Frontal cortex (tissue), 4 donors: Measurements from ENCODE around the gene JKAMP. TPM values are rescaled to one million over a fixed set of nuclear protein-coding genes. Genes with fewer than 3 reads are reported as not detected.

ENCODE experiments used
- DNase-seq, 2 donors: peaks; one replicate each; pipeline ENCODE4 v3.0.0; 2012; ENCODE audit warnings: low spot score in 2 of 2
- FAIRE-seq: peaks from 2 replicates; lab custom pipeline; 2012; peaks lifted over from hg19 to GRCh38; lab: Jason Lieb, UNC
- total RNA-seq: library from RNA; depleted of rRNA; stranded (reverse); fragments of >200 nt; gene quantifications from one replicate; pipeline ENCODE4 v1.2.3, GENCODE V29; 2014
- donor health status: control.
- donor health status: control.
- donor health status: control.

Gene JKAMP
- total RNA-seq, 1 donor from 2014 or later = 57.5 TPM

- FAIRE-seq = no peak
- DNase-seq = no peak
Observed at GRCh38 chr14:59478540-59478939, 5.8 kb upstream of the JKAMP start.

DNA sequence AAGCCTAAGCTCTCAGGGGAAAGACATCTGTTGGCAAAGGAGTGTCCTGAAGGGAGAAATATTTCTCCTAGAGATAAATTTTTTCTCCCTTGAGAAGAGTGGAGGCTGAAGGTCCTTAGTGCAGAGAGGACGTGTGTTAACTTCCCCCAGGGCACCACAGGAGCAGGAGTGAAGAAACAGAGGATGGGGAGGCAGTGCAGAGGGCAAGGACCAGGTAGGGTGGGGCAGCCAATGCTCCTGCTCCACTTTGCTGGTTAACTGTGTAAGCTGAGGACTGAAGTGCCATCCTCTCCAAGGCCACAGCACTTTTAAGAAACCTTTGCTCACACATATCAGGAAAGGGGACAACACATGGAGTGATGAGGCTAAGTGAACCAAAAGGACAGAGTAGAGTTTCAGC, 4.2 kb upstream of the JKAMP start:
- DNase-seq = no peak
- FAIRE-seq = no peak

GRCh38 chr14:59481407-59481806, 2.9 kb upstream of the JKAMP start:
- FAIRE-seq (no peak), DNase-seq (no peak)

GRCh38 chr14:59481871-59482540, 2.3 kb upstream of the JKAMP start:
- DNase-seq (no peak), FAIRE-seq (no peak)

GRCh38 chr14:59482541-59483331, 1.6 kb upstream of the JKAMP start:
- DNase-seq (no peak), FAIRE-seq (no peak)

DNA sequence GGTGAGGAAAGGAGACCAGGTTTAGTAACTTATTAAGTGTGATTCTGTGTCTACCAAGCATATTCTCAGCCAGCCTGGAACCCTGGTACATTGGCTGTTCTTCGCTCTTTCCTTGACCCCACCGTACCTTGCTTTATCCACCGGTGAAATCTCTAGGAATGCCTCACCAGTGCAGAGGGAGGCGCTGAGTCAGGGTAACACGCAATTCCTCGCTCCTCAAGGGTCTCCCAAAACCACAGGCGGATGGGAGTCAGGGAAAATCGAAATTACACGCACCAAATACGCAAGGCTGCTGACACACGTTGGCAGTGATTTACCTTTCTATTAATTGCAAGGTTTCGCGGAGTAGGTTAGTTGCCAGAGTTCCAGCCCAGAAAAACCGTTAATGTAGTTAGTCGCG, 954 bp upstream of the JKAMP start:
- DNase-seq (no peak), FAIRE-seq (no peak)

- DNase-seq (no peak), FAIRE-seq (no peak)
Observed at GRCh38 chr14:59484639-59485175, 390 bp downstream of the JKAMP start.

DNA sequence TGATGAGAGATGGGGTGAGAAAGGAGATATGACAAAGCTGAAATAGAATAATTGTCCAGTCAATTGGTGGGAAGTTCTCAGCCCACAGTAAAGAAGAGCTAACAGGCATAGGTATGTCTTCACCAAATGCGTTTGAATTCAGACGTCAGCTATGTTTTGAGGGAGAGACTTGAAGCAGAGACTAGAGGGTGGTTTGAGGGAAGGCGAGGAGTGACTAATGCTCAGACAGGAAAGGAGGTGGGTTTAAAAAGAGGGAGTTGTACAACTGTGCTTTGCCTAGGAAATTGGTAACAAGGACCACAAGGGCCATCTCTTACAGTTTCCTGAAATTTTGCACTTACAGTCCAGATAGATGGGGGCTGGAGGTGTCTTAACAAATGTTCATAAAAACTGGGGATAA, 6.4 kb downstream of the JKAMP start:
- DNase-seq = no peak

DNA sequence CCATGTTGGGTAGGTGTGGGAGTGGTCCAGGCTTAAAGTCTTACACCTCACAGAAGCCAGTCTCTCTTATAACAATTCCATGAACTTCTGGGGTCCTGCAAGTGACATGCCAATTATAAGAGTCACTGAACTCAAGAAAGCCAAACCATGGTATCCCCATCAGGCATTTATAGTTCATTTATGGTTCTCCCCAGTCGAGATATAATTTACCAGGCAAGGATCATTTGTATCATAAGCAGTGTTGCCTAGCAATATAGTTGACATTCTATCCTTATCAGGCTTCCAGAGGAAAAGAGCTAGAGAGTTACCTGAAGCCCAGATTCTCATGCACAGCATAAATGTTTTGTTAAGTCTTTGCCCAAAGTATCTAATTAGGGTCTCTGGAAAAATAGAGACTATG, 8.1 kb downstream of the JKAMP start:
- FAIRE-seq = no peak
- no peak for DNase-seq

More for the DNA sequence above, 6.4 kb downstream of the JKAMP start:
- no peak for FAIRE-seq

- DNase-seq = no peak
- FAIRE-seq = no peak
Observed at GRCh38 chr14:59500732-59501131, 16.4 kb downstream of the JKAMP start.

DNA sequence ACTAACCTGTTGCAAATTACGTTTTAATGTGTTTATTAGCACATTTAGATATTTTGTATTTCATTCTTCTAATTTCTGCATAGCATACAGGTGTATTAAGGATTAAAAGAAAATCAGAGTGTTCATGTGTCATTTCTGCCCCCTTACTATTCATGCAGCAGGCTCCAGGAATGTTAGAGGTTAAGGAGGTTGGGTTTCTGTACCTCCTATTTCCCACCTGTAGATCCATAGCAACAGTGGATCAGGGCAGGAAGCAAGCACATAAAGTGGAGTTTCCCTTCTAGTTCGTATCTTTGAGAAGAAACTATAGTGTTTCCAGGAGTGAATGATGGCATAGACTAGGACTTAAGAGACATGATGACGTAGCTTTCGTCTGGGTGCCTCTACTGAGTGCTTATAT, 18.9 kb downstream of the JKAMP start:
- DNase-seq (no peak), FAIRE-seq (no peak)

DNA sequence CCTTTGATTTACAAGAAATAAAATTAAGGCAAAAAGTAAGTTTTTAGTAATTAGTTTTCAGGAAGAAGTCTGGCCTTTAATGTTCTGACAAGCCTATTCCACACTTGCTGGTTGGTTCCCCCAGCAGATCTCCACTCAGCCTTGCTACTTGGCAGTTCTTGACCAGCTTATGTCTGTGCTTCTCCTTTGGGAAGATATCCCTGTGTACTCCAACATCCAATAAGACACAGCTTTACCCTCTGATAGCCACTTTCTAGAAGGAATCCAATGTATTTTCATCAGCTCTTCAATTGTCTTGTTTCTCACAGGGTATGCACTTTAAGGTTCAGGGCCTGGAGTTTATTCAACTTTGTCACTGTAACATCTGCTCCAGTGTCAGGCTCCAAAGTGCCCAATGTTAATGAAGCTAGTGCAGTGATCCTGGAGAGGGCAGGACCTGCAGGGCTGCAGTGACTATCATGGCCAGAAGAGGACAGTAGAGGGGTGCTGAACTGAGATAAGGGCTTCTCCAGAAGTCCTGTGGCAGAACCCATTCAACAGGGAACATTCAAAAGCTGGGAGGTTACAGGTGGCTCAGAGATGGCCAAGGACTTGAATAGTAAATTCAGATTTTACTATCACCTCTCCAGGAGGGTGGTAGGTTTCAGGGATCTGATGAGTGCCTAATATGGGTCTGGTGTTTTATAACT, 22.9 kb downstream of the JKAMP start:
- FAIRE-seq = no peak
- DNase-seq = peak in 1 of 2 donors; percentile 24

GRCh38 chr14:59507752-59508103, 23.4 kb downstream of the JKAMP start:
- DNase-seq (no peak), FAIRE-seq (no peak)

GRCh38 chr14:59509101-59509500, 24.8 kb downstream of the JKAMP start:
- no peak for FAIRE-seq
- no peak for DNase-seq

GRCh38 chr14:59510001-59510400, 25.7 kb downstream of the JKAMP start:
- DNase-seq = no peak
- FAIRE-seq = peak; percentile 57

GRCh38 chr14:59510966-59511365, 26.6 kb downstream of the JKAMP start:
- no peak for DNase-seq
- FAIRE-seq = no peak

GRCh38 chr14:59511916-59512575, 27.7 kb downstream of the JKAMP start:
- no peak for FAIRE-seq
- no peak for DNase-seq

- DNase-seq = no peak
- no peak for FAIRE-seq
Observed at GRCh38 chr14:59520224-59520623, 35.9 kb downstream of the JKAMP start.

DNA sequence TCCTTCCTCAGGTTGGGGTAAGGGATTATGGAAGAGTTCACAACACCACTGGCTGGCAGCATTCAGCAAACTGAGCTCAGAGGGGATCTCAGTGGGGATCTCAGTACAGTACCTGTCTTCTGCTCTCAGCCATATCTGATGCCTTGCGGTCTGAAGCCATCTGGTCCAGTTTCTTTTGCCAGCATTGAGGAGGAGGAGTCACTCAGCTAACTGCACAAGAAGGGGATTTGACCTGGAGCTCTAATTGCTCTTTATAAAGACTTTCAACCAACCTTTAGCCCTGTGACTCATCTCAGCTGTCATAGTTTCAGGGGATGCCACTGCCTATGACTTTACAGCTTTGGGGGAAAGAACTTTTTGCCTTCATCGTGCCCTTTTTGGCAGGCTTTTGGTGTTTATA, 44.9 kb downstream of the JKAMP start:
- DNase-seq (no peak), FAIRE-seq (no peak)

DNA sequence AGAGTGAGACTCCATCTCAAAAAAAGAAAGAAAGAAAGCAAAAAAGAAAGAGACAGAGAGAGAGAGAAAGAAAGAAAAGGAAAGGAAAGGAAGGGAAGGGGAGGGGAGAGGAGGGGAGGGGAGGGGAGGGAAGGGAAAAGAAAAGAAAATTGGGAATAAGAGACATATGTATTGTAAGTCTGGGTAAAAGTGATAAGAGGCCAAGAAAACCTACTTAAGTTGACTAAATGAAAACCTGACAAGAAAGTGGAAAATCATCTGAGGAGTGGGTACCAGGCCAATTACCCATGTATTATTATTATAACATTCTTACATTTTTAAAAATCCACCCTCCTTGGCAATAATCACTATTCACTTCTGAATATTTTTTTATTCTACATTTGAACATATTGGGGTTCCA, 46.0 kb downstream of the JKAMP start:
- no peak for DNase-seq

More for the DNA sequence above, 46.0 kb downstream of the JKAMP start:
- no peak for FAIRE-seq
